ENCODE measurements around the gene ZNRF3. TPM values are rescaled to one million over a fixed set of nuclear protein-coding genes. Genes with fewer than 3 reads are reported as not detected.

Gene ZNRF3
- total RNA-seq, 4 donors from 2014 or later = 17.2 to 22.8 (median 19.5) TPM

DNA sequence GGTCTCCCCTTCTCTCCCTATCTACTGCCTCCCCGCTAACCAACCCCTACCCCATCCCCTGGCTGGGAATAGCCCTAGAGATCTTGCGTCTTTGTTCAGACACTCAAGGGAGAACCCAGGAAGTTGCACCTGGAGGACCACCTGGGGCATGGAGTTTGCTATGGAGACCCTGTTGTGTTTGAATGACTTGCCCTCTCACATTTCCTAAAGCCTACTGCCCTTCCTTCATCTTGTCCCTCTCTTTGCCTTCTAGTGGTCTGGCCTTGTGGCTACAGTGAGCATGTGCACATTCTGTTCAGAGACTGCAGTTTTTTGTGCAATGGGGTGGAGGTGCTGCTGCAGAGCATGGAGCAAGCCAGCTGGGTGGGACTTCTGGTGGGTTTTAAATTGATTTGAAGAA, 42.5 kb downstream of the ZNRF3 start:
- 100% methylated on average over 2 of the region's 2 CpGs for WGBS, 2 donors
- intact Hi-C loops (cut with DNase I; ENCODE audit: low total_unique reads) = no loop called here
- peak in 1 of 2 donors; percentile 43 for DNase-seq (ENCODE audit: low spot score in 2 of 2)
- no peak overlapping the region for H3K4me3 ChIP-seq (ENCODE audit: low read depth, poor library complexity, severe bottlenecking)
- no peak for TF ChIP-seq POLR2A (IDR thresholded peaks at IDR 0.05)
- TF ChIP-seq, protein P1, sequence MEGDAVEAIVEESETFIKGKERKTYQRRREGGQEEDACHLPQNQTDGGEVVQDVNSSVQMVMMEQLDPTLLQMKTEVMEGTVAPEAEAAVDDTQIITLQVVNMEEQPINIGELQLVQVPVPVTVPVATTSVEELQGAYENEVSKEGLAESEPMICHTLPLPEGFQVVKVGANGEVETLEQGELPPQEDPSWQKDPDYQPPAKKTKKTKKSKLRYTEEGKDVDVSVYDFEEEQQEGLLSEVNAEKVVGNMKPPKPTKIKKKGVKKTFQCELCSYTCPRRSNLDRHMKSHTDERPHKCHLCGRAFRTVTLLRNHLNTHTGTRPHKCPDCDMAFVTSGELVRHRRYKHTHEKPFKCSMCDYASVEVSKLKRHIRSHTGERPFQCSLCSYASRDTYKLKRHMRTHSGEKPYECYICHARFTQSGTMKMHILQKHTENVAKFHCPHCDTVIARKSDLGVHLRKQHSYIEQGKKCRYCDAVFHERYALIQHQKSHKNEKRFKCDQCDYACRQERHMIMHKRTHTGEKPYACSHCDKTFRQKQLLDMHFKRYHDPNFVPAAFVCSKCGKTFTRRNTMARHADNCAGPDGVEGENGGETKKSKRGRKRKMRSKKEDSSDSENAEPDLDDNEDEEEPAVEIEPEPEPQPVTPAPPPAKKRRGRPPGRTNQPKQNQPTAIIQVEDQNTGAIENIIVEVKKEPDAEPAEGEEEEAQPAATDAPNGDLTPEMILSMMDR (IDR thresholded peaks at IDR 0.05) = no peak

DNA sequence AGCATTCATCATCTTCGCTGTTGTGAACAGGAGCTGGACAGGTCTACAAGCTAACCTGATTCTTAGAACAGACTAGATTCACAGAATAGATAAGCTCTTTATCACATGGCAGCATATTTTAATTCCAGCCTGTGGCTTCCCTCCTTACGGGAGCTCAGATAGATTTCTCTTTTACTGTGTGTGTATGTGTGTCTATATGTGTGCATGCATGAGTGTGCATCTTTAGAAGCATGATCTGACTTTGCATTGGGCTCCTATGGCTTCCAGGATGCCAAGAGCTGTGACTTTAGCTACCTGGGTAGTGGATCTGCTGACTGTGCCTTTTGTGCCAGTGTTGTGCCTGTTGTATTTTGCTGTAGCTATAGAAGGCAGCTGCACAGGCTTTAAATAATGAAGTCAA, 44.3 kb downstream of the ZNRF3 start:
- WGBS, 2 donors = 70 to 72% methylated on average over 2 of the region's 2 CpGs
- intact Hi-C loops (cut with DNase I; ENCODE audit: low total_unique reads) = no loop called here
- TF ChIP-seq, protein P1 (IDR thresholded peaks at IDR 0.05) = no peak
- no peak for TF ChIP-seq POLR2A (IDR thresholded peaks at IDR 0.05)

DNA sequence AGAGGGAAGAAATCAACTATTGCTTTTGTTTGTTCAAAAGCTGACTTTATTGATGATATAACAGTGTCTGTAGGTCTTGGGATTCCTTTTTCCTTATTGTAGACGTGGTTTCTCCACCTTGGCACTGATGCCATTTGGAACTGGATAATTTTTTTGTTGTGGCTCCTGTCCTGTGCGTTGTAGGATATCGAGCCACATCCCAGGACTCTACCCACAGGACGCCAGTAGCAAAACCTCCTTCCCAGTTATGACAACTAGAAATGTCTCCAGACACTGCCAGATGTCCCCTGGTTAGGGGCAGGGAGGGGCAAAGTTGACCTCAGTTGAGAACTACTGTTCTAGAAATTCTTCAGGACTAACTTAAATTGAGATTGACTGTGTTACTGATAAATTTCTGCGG, 45.8 kb downstream of the ZNRF3 start:
- peak in 1 of 2 donors; percentile 3 for DNase-seq (ENCODE audit: low spot score in 2 of 2)
- TF ChIP-seq, protein P1 (IDR thresholded peaks at IDR 0.05) = no peak
- TF ChIP-seq POLR2A (IDR thresholded peaks at IDR 0.05) = no peak
- intact Hi-C loops (cut with DNase I; ENCODE audit: low total_unique reads) = no loop called here
- no peak overlapping the region for H3K4me3 ChIP-seq (ENCODE audit: low read depth, poor library complexity, severe bottlenecking)
- WGBS, 2 donors = 83 to 86% methylated on average over 5 of the region's 5 CpGs

More for the DNA sequence above, 44.3 kb downstream of the ZNRF3 start:
- DNase-seq (ENCODE audit: low spot score in 2 of 2) = peak in 1 of 2 donors; percentile 18
- no peak overlapping the region for H3K4me3 ChIP-seq (ENCODE audit: low read depth, poor library complexity, severe bottlenecking)

DNA sequence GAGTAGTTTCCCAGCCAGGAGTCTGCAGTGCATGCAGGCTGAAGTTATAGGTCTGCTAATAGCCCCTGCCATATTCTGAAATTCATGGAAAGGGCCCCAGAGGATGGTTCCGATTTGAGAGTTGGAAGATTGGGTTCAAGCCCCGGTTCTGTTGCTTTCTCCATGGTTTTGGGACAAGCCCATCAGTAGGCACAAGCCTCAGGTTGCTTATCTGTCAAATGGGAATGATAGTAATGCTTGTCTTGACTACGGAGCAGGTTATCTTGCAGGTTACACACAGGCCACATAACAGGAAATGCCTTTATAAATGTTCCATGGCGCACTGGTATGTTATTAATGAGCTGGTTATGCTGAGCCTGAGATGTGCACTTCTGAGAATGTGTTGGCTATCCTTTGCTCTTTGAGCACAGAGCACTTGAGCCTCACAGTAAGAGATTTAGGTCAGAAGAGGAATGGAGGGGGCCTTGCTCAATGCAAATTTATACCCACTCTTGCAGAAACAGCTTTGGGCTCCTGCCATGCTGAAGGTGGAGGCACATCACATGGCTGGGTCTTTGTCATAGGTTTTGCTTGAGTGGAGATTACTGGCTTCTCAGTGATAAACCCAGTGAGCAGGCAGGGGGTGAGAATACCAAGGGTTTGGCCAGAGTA, 47.1 kb downstream of the ZNRF3 start:
- WGBS, 2 donors = 80 to 85% methylated on average over 4 of the region's 4 CpGs
- TF ChIP-seq, protein P1 (IDR thresholded peaks at IDR 0.05) = no peak
- no peak for TF ChIP-seq POLR2A (IDR thresholded peaks at IDR 0.05)
- peak in 1 of 2 donors; percentile 31 for DNase-seq (ENCODE audit: low spot score in 2 of 2)
- intact Hi-C loops (cut with DNase I; ENCODE audit: low total_unique reads) = no loop called here
- H3K4me3 ChIP-seq (ENCODE audit: low read depth, poor library complexity, severe bottlenecking) = no peak overlapping the region

DNA sequence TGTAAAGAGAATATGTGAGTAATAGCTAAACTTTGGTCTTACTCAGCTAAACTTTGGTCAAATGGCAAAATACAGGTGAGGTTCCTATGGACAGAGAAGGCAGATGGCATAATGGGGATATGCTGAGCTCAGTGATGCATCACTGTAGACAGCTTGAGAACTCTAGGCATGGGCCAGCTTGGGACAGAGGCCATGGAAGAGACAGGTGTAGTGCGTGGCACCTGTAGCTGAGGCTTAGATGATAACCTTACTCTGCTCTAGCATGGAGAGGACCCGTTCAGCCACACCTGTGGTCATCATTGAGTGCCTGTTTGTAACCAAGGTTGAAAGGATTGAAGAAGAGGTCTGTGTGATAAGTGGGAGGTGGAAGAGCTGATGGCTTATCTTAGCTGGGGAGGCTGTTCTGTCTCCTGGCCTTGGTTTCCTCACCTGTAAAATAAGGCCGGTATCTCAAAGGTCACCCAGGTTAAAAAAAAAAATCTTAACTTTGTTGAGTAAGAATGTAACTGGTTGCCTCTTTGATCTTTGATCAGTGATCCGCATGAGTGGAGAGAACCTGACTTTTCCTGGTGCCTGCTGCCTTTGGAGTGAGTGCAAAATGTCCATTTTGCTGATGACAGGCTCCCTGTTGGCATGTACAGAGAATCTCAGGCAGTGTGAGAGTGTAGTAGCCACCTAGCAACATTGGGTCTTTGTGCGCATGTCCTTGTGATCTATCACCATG, 48.6 kb downstream of the ZNRF3 start:
- no peak for TF ChIP-seq POLR2A (IDR thresholded peaks at IDR 0.05)
- TF ChIP-seq, protein P1 (IDR thresholded peaks at IDR 0.05) = no peak
- peak in 1 of 2 donors; percentile 17 for DNase-seq (ENCODE audit: low spot score in 2 of 2)
- intact Hi-C loops (cut with DNase I; ENCODE audit: low total_unique reads) = no loop called here
- 89 to 100% methylated on average over 5 of the region's 5 CpGs for WGBS, 2 donors
- no peak overlapping the region for H3K4me3 ChIP-seq (ENCODE audit: low read depth, poor library complexity, severe bottlenecking)
